Duodenal mucosa (tissue), 2 donors: Measurements from ENCODE around the gene TADA1.

Source experiments
- H3K27ac ChIP-seq: one replicate; pipeline ENCODE4 v1.7.0; 2013; ENCODE audit warnings: low read depth, low read length
- H3K27me3 ChIP-seq, 2 donors: one replicate each; pipeline ENCODE4 v1.7.0; 2013; ENCODE audit warnings: low read length in 2 of 2, control low read depth in 1 of 2; ENCODE audit not compliant: insufficient read depth in 2 of 2, control insufficient read depth in 1 of 2
- H3K36me3 ChIP-seq, 2 donors: one replicate each; pipeline ENCODE4 v1.7.0; 2013; ENCODE audit warnings: low read length in 2 of 2, control low read depth in 1 of 2; ENCODE audit not compliant: insufficient read depth in 2 of 2, control insufficient read depth in 1 of 2
- H3K4me1 ChIP-seq, 2 donors: one replicate each; pipeline ENCODE4 v1.7.0; 2013; ENCODE audit warnings: low read length in 2 of 2, control low read depth in 1 of 2; ENCODE audit not compliant: insufficient read depth in 2 of 2, control insufficient read depth in 1 of 2
- H3K4me3 ChIP-seq, 2 donors: one replicate each; pipeline ENCODE4 v1.7.0; 2013; ENCODE audit warnings: low read length in 2 of 2, low read depth in 1 of 2
- H3K9ac ChIP-seq, 2 donors: one replicate each; pipeline ENCODE4 v1.7.0; 2013; ENCODE audit warnings: low read length in 2 of 2, low read depth in 1 of 2
- H3K9me3 ChIP-seq, 2 donors: one replicate each; pipeline ENCODE4 v1.7.0; 2013; ENCODE audit warnings: low read length in 2 of 2, control low read depth in 1 of 2; ENCODE audit not compliant: control insufficient read depth in 1 of 2

The TADA1 gene

DNA sequence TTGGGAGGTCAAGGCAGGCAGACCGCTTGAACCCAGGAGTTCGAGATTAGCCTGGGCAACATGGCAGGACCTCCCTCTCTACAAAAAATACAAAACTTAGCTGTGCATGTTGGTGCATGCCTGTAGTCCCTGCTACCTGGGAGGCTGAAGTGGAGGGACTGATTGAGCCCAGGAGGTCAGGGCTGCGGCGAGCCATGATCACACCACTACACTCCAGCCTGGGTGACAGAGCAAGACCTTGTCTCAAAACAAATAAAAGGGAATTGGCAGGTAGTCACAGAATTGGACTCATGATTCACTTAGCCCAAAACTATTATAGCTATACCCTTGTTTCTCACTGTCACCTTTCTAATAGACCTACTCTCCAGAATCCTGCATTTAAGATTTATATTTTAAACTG lies 5.5 kb downstream of the TADA1 start:
- H3K27me3 ChIP-seq, result no peaks in the 10 kb centered on the region

DNA sequence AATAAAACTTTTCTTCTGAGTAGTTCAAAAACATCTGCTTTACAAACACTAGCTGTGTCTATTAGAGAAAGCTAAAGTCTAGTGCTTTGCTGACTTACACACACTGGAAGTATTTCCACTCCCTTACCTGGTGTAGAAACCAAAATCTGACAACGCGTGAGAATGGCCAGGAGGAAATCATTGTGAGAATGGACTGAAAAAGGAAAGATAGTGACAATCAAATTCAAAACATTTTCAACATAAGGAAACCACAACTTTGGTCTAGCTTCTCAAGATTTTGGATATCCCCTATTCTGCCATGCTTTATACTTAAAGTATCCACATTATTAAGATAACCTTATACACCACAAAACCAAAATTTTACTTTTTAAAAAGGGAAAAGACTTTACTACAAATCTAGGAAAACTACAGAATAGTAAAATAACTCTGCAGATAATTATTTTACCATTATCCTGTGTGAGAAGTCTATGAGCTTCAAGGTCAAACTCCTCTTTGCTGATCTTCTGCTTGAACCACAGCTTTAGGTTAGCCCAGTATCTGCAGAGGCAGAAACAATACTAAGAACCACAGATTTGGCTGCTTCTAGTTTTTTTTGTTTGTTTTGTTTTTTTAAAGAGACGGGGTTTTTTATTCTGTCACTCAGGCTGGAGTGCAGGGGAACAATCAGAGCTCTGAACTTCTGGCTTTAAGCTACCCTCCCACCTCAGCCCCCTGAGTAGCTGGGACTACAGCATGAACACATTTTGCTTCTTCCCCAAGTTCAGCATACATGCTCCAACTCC lies 6.6 kb downstream of the TADA1 start:
- H3K27ac ChIP-seq, result no peak overlapping the region
- H3K36me3 ChIP-seq, result peaks cover 12 to 20% of the 10 kb centered on the region in 2 donors
- no peak overlapping the region for H3K9ac ChIP-seq
- H3K9me3 ChIP-seq, result no peaks in the 10 kb centered on the region
- H3K4me1 ChIP-seq, result peaks cover 3% of the 10 kb centered on the region in 2 donors
- H3K27me3 ChIP-seq, result no peaks in the 10 kb centered on the region
- no peak overlapping the region for H3K4me3 ChIP-seq

More for the DNA sequence above, 5.5 kb downstream of the TADA1 start:
- Histone ChIP-seq H3K9ac (no peak overlapping the region), H3K36me3 (peaks cover 9 to 15% of the 10 kb centered on the region in 2 donors), H3K27ac (no peak overlapping the region), H3K9me3 (no peaks in the 10 kb centered on the region), H3K4me3 (no peak overlapping the region), H3K4me1 (peaks cover 11 to 13% of the 10 kb centered on the region in 2 donors)

DNA sequence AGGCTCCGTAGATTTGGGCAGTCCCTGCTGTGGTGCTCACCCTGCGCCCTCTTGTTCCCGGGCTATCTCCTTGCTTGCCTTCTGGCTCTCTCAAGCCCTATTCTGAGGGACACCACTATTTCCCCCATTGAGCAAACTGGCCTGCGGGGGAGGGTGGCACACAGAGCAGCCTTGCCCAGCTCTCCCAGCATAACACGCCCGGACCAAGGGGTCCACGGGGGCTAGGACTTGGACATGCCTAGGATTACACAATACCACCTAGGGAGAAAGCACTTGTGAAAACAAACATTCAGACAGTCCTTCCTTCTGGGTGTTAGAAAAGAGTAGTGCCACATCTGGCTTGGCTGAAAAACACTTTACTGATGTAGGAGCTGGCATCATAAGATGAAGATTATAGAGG lies 7.4 kb downstream of the TADA1 start:
- Histone ChIP-seq H3K36me3 (peaks cover 18 to 25% of the 10 kb centered on the region in 2 donors), H3K4me1 (no peaks in the 10 kb centered on the region), H3K27me3 (no peaks in the 10 kb centered on the region), H3K9me3 (no peaks in the 10 kb centered on the region), H3K4me3 (no peak overlapping the region), H3K27ac (no peak overlapping the region), H3K9ac (no peak overlapping the region)

DNA sequence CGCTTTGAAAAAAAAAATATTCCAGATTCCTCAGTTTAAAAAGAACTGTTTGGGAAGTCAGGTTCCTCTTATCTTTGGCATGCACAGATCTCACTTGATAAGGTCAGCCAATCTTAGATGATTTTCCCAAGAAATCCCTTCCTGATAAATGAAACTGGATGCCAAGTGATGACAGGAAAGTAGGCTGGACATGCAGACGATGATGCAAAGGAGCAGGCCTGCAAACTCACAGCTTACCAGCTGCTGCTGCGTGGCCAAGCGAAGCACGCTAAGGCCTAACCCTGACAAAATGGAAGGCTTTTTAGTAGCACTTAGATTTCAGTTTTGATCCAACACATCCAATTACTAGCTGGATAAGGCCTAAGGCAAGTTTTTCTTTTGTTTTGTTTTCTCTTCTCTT lies 10.1 kb downstream of the TADA1 start:
- Histone ChIP-seq H3K9ac (no peak overlapping the region), H3K4me3 (no peak overlapping the region), H3K9me3 (no peaks in the 10 kb centered on the region), H3K36me3 (peaks cover 34 to 46% of the 10 kb centered on the region in 2 donors), H3K27me3 (no peaks in the 10 kb centered on the region), H3K27ac (no peak overlapping the region), H3K4me1 (no peaks in the 10 kb centered on the region)

DNA sequence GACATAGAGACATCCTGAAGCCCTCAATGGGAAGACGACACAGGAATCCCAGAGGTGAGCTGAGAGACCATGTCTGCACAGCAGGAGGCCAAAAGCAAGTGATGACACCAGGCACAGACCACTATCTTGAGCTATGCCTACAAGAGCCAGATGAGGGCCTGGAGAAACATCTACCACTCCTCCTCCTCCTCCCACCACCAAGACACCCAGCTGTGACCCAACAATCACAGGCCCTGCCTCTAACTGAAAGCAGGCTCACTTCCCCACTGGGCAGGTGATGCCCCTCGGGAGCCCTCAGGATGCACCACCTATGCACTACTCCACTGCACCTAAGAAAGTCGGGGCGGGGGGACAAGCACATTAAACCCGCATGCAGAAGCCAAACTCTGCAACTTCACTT lies 16.5 kb downstream of the TADA1 start:
- Histone ChIP-seq H3K9me3 (no peaks in the 10 kb centered on the region), H3K4me3 (no peak overlapping the region), H3K36me3 (peaks cover 33 to 80% of the 10 kb centered on the region in 2 donors), H3K4me1 (no peaks in the 10 kb centered on the region), H3K27me3 (no peaks in the 10 kb centered on the region), H3K27ac (no peak overlapping the region), H3K9ac (no peak overlapping the region)

DNA sequence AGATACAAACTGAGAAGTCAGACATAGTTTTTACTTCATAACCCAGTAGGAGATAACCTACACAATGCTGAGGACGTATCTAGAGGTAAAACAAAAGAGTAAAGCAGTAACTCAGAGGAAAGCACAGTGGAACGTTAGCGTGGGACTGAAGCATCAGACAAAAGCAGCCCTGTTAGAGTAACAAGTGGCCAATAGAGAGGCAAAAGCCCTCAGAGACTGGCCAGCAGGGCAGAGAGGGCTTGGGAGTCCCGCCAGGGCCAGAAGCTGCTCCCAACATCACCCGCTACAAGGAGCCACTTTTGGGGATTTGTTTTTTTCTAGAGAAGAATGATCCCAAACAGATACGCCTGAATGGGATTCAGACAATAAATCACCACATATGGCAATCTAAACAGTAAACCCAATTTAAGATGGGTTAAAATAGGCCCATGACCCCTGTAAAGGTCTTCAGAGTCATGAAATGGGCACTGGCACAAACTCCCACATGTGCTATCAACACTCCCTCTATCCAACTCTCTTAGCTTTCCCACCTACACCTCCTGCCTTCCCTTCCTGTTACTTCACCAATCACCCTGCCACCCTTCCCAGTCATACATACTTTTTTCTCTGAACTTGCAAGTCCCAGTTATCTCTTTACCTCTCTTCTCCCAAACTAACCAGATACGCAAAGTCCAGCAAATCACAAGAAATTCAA lies 17.2 kb downstream of the TADA1 start:
- H3K4me1 ChIP-seq, result no peaks in the 10 kb centered on the region
- H3K27ac ChIP-seq, result no peak overlapping the region
- H3K9ac ChIP-seq, result no peak overlapping the region
- no peaks in the 10 kb centered on the region for H3K9me3 ChIP-seq
- H3K27me3 ChIP-seq, result no peaks in the 10 kb centered on the region
- no peak overlapping the region for H3K4me3 ChIP-seq
- H3K36me3 ChIP-seq, result peaks cover 33 to 82% of the 10 kb centered on the region in 2 donors

DNA sequence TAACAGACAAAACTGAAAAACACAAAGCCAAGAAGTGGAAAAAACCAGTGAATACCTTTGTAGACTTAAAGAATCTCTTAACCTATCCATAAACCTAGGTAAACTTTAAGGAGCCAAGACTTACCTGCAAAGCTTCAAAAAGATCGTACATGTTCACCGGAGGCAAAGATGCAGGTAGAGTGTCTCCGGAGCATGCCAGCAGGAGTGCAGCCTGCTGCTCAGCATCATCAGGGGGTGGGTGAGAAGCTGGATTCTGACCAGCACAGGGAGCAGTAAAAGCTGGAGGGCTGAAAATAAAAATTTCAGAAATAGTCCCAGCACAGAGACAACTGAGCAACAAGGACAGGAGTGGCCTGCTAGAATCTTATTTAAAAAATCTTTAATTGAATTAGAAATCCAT lies 18.1 kb downstream of the TADA1 start:
- Histone ChIP-seq H3K4me1 (no peaks in the 10 kb centered on the region), H3K36me3 (peaks cover 27 to 83% of the 10 kb centered on the region in 2 donors), H3K27ac (no peak overlapping the region), H3K27me3 (no peaks in the 10 kb centered on the region), H3K9me3 (no peaks in the 10 kb centered on the region), H3K9ac (no peak overlapping the region), H3K4me3 (no peak overlapping the region)

DNA sequence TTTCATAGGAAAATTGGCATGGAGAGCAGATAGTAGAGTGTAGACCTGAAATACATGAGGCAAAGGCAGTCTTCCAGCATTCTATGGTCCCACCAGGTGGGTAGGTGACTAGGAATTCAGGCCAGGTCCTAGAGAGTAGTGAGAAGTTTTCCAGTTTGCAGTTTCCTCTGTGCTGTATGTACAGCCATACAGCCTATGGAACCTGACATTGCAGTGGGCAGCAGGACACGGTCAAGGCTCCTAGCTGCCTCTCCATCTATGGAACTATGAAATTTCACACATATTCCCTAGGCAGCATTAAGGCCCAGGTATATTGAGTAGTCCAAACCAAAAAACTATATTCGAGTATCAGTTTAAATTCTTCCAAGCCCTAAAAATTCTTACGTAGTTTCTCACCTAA lies 20.5 kb downstream of the TADA1 start:
- H3K27ac ChIP-seq, result no peak overlapping the region
- no peak overlapping the region for H3K9ac ChIP-seq
- H3K4me3 ChIP-seq, result no peak overlapping the region
- H3K36me3 ChIP-seq, result peaks cover 15 to 87% of the 10 kb centered on the region in 2 donors
- no peaks in the 10 kb centered on the region for H3K27me3 ChIP-seq
- no peaks in the 10 kb centered on the region for H3K9me3 ChIP-seq
- no peaks in the 10 kb centered on the region for H3K4me1 ChIP-seq

DNA sequence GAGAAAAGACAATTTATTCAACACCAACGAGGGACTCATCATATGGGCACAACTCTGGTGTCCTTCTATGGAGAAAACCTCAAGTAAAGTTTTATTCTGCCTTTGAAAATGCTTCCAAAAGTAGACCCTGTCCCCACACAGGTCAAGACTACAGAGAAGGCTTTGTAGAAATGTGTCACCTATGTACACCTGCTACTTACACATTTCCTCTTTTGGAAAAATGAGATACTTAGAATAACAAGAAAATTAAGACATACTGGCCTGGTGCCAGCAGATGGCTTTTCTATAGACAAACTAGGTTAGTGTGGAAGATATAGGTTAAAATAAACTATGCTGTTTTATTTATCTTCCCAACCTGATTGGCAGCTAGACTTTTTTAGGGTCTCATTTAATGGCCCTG lies 23.1 kb downstream of the TADA1 start:
- H3K9me3 ChIP-seq, result no peaks in the 10 kb centered on the region
- peaks cover 37 to 88% of the 10 kb centered on the region in 2 donors for H3K36me3 ChIP-seq
- H3K27ac ChIP-seq, result no peak overlapping the region
- H3K4me1 ChIP-seq, result no peaks in the 10 kb centered on the region
- H3K27me3 ChIP-seq, result no peaks in the 10 kb centered on the region
- no peak overlapping the region for H3K9ac ChIP-seq
- H3K4me3 ChIP-seq, result no peak overlapping the region

DNA sequence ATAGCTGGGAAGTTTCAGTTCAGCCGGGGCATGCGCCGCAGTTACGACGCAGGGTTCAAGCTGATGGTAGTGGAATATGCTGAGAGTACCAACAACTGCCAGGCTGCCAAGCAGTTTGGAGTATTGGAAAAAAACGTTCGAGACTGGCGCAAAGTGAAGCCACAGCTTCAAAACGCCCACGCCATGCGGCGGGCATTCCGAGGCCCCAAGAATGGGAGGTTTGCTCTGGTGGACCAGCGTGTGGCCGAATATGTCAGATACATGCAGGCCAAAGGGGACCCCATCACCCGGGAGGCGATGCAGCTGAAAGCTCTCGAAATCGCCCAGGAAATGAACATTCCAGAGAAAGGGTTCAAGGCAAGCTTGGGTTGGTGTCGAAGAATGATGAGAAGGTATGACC lies 26.9 kb downstream of the TADA1 start:
- no peaks in the 10 kb centered on the region for H3K9me3 ChIP-seq
- H3K27me3 ChIP-seq, result no peaks in the 10 kb centered on the region
- no peak overlapping the region for H3K4me3 ChIP-seq
- H3K27ac ChIP-seq, result no peak overlapping the region
- no peak overlapping the region for H3K9ac ChIP-seq
- H3K4me1 ChIP-seq, result peaks cover 0 to 2% of the 10 kb centered on the region in 2 donors
- peaks cover 47 to 93% of the 10 kb centered on the region in 2 donors for H3K36me3 ChIP-seq
